H1 (cell line): ENCODE data around the gene DTX4. TPM values are rescaled to one million over a fixed set of nuclear protein-coding genes. Genes with fewer than 3 reads are reported as not detected.

Source experiments
- CTCF ChIA-PET: fragments of 300-600 bp; sonication (Branson Sonifier 250); formaldehyde crosslinking; loops from one replicate; lab custom pipeline; 2021; ENCODE audit not compliant: partially characterized antibody; lab: Charles Lee
- POLR2A ChIA-PET: fragments of 300-600 bp; sonication (Branson Sonifier 250); formaldehyde crosslinking; loops from one replicate; lab custom pipeline; 2021; ENCODE audit warnings: inconsistent platforms; ENCODE audit not compliant: partially characterized antibody; lab: Charles Lee
- DNase-seq, 2 experiments: peaks; one replicate each; pipeline versions ENCODE4 v3.0.0 to v3.0.0-alpha.2; 2010 to 2022; ENCODE audit warnings: low spot score in 2 of 2, low read depth in 1 of 2, mixed read lengths in 1 of 2
- FAIRE-seq: peaks from 2 replicates; lab custom pipeline; 2011; peaks lifted over from hg19 to GRCh38; lab: Jason Lieb, UNC
- H2AFZ ChIP-seq: 2 replicates; pipeline ENCODE4 v1.8.1; 2012; ENCODE audit warnings: low read length, inconsistent platforms
- H2AK5ac ChIP-seq: 2 replicates; pipeline ENCODE4 v1.6.1; 2013; ENCODE audit warnings: low read depth, low read length
- H2BK120ac ChIP-seq: replicated peaks from 2 replicates; pipeline ENCODE3; 2013; ENCODE audit warnings: low read depth, low read length, inconsistent platforms
- H2BK12ac ChIP-seq: 2 replicates; pipeline ENCODE4 v1.6.1; 2013; ENCODE audit warnings: low read depth, low read length
- H2BK15ac ChIP-seq: 2 replicates; pipeline ENCODE4 v1.6.1; 2013; ENCODE audit warnings: low read length
- H2BK20ac ChIP-seq: 2 replicates; pipeline ENCODE4 v1.6.1; 2013; ENCODE audit warnings: low read length
- H2BK5ac ChIP-seq: 2 replicates; pipeline ENCODE4 v1.6.1; 2013; ENCODE audit warnings: low read depth, low read length
- H3K14ac ChIP-seq: 2 replicates; pipeline ENCODE4 v1.6.1; 2013; ENCODE audit warnings: inconsistent platforms; ENCODE audit not compliant: insufficient read length
- H3K18ac ChIP-seq: 2 replicates; pipeline ENCODE4 v1.6.1; 2013; ENCODE audit warnings: low read length; ENCODE audit errors: extremely low read depth
- H3K23ac ChIP-seq: 2 replicates; pipeline ENCODE4 v1.6.1; 2013; ENCODE audit warnings: inconsistent platforms; ENCODE audit not compliant: insufficient read length
- H3K23me2 ChIP-seq: 2 replicates; pipeline ENCODE4 v1.6.1; 2013; ENCODE audit warnings: low read depth, low read length
- H3K27ac ChIP-seq: 2 replicates; pipeline ENCODE4 v1.6.1; 2011; ENCODE audit warnings: low read depth, low read length, inconsistent platforms
- H3K27me3 ChIP-seq, 4 experiments: replicated peaks in 1 of 4; 1 replicate in 1 of 4; 2 replicates in 3 of 4; pipeline versions ENCODE4 v1.6.1 to v1.8.1; 2011 to 2013; ENCODE audit warnings: low read length in 3 of 4, mild to moderate bottlenecking in 3 of 4, inconsistent platforms in 2 of 4, mixed read lengths in 2 of 4, moderate library complexity in 1 of 4; ENCODE audit not compliant: control insufficient read depth in 3 of 4, insufficient read depth in 3 of 4; ENCODE audit errors: extremely low read depth in 1 of 4
- H3K36me3 ChIP-seq, 4 experiments: 2 replicates each; pipeline versions ENCODE4 v1.6.1 to v1.8.1; 2011 to 2013; ENCODE audit warnings: mild to moderate bottlenecking in 4 of 4, low read length in 3 of 4, moderate library complexity in 2 of 4, control low read depth in 1 of 4, inconsistent platforms in 1 of 4; ENCODE audit not compliant: insufficient read depth in 4 of 4, control insufficient read depth in 2 of 4
- H3K4ac ChIP-seq: replicated peaks from 2 replicates; pipeline ENCODE3; 2013; ENCODE audit warnings: low read length, low read depth, mixed read lengths, inconsistent platforms; ENCODE audit not compliant: insufficient read length
- H3K4me1 ChIP-seq, 4 experiments: replicated peaks in 1 of 4; 1 replicate in 1 of 4; 2 replicates in 3 of 4; pipeline versions ENCODE4 v1.6.1 to v1.8.1; 2011 to 2013; ENCODE audit warnings: low read length in 3 of 4, inconsistent platforms in 2 of 4, mixed read lengths in 1 of 4; ENCODE audit not compliant: insufficient read depth in 4 of 4, control insufficient read depth in 3 of 4
- H3K4me2 ChIP-seq, 2 experiments: 2 replicates each; pipeline versions ENCODE4 v1.6.1 to v1.8.1; 2011 to 2013; ENCODE audit warnings: low read depth in 2 of 2, low read length in 2 of 2, control low read depth in 1 of 2, inconsistent platforms in 1 of 2, mild to moderate bottlenecking in 1 of 2; ENCODE audit not compliant: insufficient read depth in 1 of 2
- H3K4me3 ChIP-seq, 4 experiments: fragments of 200-600, 300-600 bp in 1 of 4; sonication (generic), shearing (Covaris generic), sonication (Bioruptor Twin) in 1 of 4; 2 replicates each; pipeline versions ENCODE4 v1.5.1 to v1.8.1; 2011 to 2016; ENCODE audit warnings: low read length in 4 of 4, low read depth in 3 of 4, control low read depth in 2 of 4, inconsistent platforms in 2 of 4, mild to moderate bottlenecking in 2 of 4, mixed read lengths in 1 of 4, moderate library complexity in 1 of 4; ENCODE audit not compliant: insufficient read depth in 2 of 4; ENCODE audit errors: extremely low read depth in 1 of 4
- H3K56ac ChIP-seq: replicated peaks from 2 replicates; pipeline ENCODE3; 2013; ENCODE audit warnings: low read depth, mild to moderate bottlenecking, mixed read lengths, low read length, inconsistent platforms; ENCODE audit not compliant: insufficient read length
- H3K79me1 ChIP-seq: 2 replicates; pipeline ENCODE4 v1.6.1; 2013; ENCODE audit warnings: low read depth, low read length, control low read depth
- H3K79me2 ChIP-seq, 2 experiments: 2 replicates each; pipeline versions ENCODE4 v1.6.1 to v1.8.1; 2012 to 2013; ENCODE audit warnings: low read length in 2 of 2, mild to moderate bottlenecking in 2 of 2, inconsistent platforms in 1 of 2; ENCODE audit not compliant: insufficient read depth in 2 of 2, control insufficient read depth in 1 of 2
- H3K9ac ChIP-seq, 4 experiments: replicated peaks in 1 of 4; 1 replicate in 1 of 4; 2 replicates in 3 of 4; pipeline versions ENCODE4 v1.6.1 to v1.8.1; 2011 to 2013; ENCODE audit warnings: low read depth in 3 of 4, low read length in 3 of 4, control low read depth in 2 of 4, mild to moderate bottlenecking in 2 of 4, moderate library complexity in 2 of 4, inconsistent platforms in 1 of 4; ENCODE audit errors: extremely low read depth in 1 of 4
- H3K9me3 ChIP-seq, 2 experiments: 2 replicates each; pipeline versions ENCODE4 v1.6.1 to v1.8.1; 2012 to 2013; ENCODE audit warnings: mild to moderate bottlenecking in 2 of 2, moderate library complexity in 2 of 2, control low read depth in 1 of 2, inconsistent platforms in 1 of 2, low read depth in 1 of 2, low read length in 1 of 2, mixed read lengths in 1 of 2; ENCODE audit not compliant: insufficient read depth in 2 of 2
- H4K20me1 ChIP-seq, 2 experiments: replicated peaks in 1 of 2; 2 replicates each; pipeline versions ENCODE3 to v1.8.1; 2011 to 2013; ENCODE audit warnings: inconsistent platforms in 2 of 2, low read length in 2 of 2, mild to moderate bottlenecking in 1 of 2; ENCODE audit not compliant: insufficient read depth in 2 of 2, control insufficient read depth in 1 of 2
- H4K5ac ChIP-seq: 2 replicates; pipeline ENCODE4 v1.6.1; 2013; ENCODE audit warnings: low read length, low read depth, mixed read lengths, inconsistent platforms; ENCODE audit not compliant: insufficient read length
- H4K8ac ChIP-seq: 2 replicates; pipeline ENCODE4 v1.8.0; 2013; ENCODE audit warnings: mild to moderate bottlenecking, moderate library complexity, low read length, inconsistent platforms; ENCODE audit not compliant: insufficient read depth; ENCODE audit errors: extremely low read depth
- H4K91ac ChIP-seq: replicated peaks from 2 replicates; pipeline ENCODE3; 2013; ENCODE audit warnings: low read length, mixed read lengths, inconsistent platforms; ENCODE audit not compliant: insufficient read length
- ASH2L ChIP-seq: fragments of 200-600, 300-600 bp; sonication (generic); IDR thresholded peaks from one replicate; pipeline ENCODE4 v1.7.1; 2017; ENCODE audit warnings: low read length
- ATF2 ChIP-seq: IDR thresholded peaks from 2 replicates; pipeline ENCODE4 v1.6.1; 2012; ENCODE audit warnings: low read length, inconsistent platforms
- CHD1 ChIP-seq: IDR thresholded peaks from 2 replicates; pipeline ENCODE4 v1.6.1; 2012; ENCODE audit warnings: low read depth, low read length, improper control_type of control experiment
- CTBP2 ChIP-seq: IDR thresholded peaks from 2 replicates; pipeline ENCODE4 v1.7.0; 2011; ENCODE audit warnings: borderline replicate concordance, mild to moderate bottlenecking, moderate library complexity, mixed read lengths, low read length; ENCODE audit not compliant: insufficient read depth, insufficient read length
- EP300 ChIP-seq, 2 experiments: IDR thresholded peaks; 1 replicate in 1 of 2; 2 replicates in 1 of 2; pipeline ENCODE4 v1.6.1; 2011 to 2012; ENCODE audit warnings: low read depth in 2 of 2, low read length in 2 of 2, mild to moderate bottlenecking in 2 of 2, borderline replicate concordance in 1 of 2, inconsistent platforms in 1 of 2, moderate library complexity in 1 of 2
- GTF2F1 ChIP-seq: IDR thresholded peaks from 2 replicates; pipeline ENCODE4 v1.6.1; 2012; ENCODE audit warnings: low read depth, low read length, improper control_type of control experiment, borderline replicate concordance
- HDAC2 ChIP-seq, 2 experiments: fragments of 300-600 bp in 1 of 2; sonication (generic) in 1 of 2; IDR thresholded peaks; 2 replicates each; pipeline ENCODE4 v1.6.1; 2011 to 2012; ENCODE audit warnings: low read depth in 2 of 2, low read length in 2 of 2, mild to moderate bottlenecking in 2 of 2, moderate library complexity in 2 of 2, borderline replicate concordance in 1 of 2, inconsistent platforms in 1 of 2
- KDM1A ChIP-seq: fragments of 200-600, 300-600 bp; sonication (generic); IDR thresholded peaks from 2 replicates; pipeline ENCODE4 v1.7.1; 2016; ENCODE audit warnings: mild to moderate bottlenecking, low read length, borderline replicate concordance
- POLR2A ChIP-seq, 2 experiments: IDR thresholded peaks; 1 replicate in 1 of 2; 2 replicates in 1 of 2; pipeline ENCODE4 v1.6.1; 2011; ENCODE audit warnings: low read depth in 2 of 2, low read length in 2 of 2, mild to moderate bottlenecking in 2 of 2; ENCODE audit errors: control extremely low read depth in 1 of 2
- POLR2AphosphoS5 ChIP-seq: IDR thresholded peaks from 2 replicates; pipeline ENCODE4 v1.6.1; 2011; ENCODE audit warnings: low read depth, low read length
- RNF2 ChIP-seq: fragments of 200-900, 300-1000 bp; sonication (generic); IDR thresholded peaks from 2 replicates; pipeline ENCODE4 v1.7.1; 2016; ENCODE audit warnings: borderline replicate concordance, low read depth, mild to moderate bottlenecking, antibody characterized with exemption, low read length; ENCODE audit not compliant: poor library complexity, severe bottlenecking; ENCODE audit errors: missing control alignments
- YY1 ChIP-seq: IDR thresholded peaks from 2 replicates; pipeline ENCODE4 v1.6.1; 2011; ENCODE audit warnings: low read depth, mild to moderate bottlenecking, low read length
- polyA plus RNA-seq, 7 experiments: library from polyadenylated mRNA; depleted of rRNA in 3 of 7; stranded (reverse) in 5 of 7; unstranded in 2 of 7; fragments of >200 nt in 5 of 7; fragments of 200-250 nt in 2 of 7; gene quantifications; 1 replicate in 5 of 7; 2 replicates in 1 of 7; 4 replicates in 1 of 7; pipeline versions ENCODE4 v1.2.1 to v1.2.3, GENCODE V29; 2011 to 2013; ENCODE audit warnings: missing spikeins in 2 of 7, mixed read lengths in 2 of 7
- total RNA-seq: library from RNA; stranded (reverse); fragmentation: NEBNext Ultra II Directional; extraction: Animal tissue kit (Norgen Biotek cat#: 25700); gene quantifications from 2 replicates; pipeline ENCODE4 v1.2.1, GENCODE V29; 2021

The DTX4 gene
- total and polyA plus RNA-seq, 2 of the 8 experiments (the other 6 are each of a cell fraction or from before 2014, with no cell fraction given), result 5.1 to 18.8 TPM

GRCh38 chr11:59240322-59240721 is 68.4 kb downstream of the DTX4 start:
- H3K14ac ChIP-seq, result no peak overlapping the region
- no peak overlapping the region for H2BK5ac ChIP-seq
- H2AK5ac ChIP-seq, result no peak overlapping the region
- H4K8ac ChIP-seq, result no peak overlapping the region
- no peaks in the 10 kb centered on the region for H3K4me1 ChIP-seq
- no peak overlapping the region for H2BK20ac ChIP-seq
- H2BK12ac ChIP-seq, result no peak overlapping the region
- no peak overlapping the region for H3K4me3 ChIP-seq
- H3K79me2 ChIP-seq, result no peaks in the 10 kb centered on the region
- H3K23me2 ChIP-seq, result no peaks in the 10 kb centered on the region
- H3K79me1 ChIP-seq, result no peaks in the 10 kb centered on the region
- H3K27me3 ChIP-seq, result no peaks in the 10 kb centered on the region
- POLR2A ChIA-PET, result no interaction called here
- H3K18ac ChIP-seq, result no peak overlapping the region
- no peak for DNase-seq
- no peak overlapping the region for H4K91ac ChIP-seq
- H2BK15ac ChIP-seq, result no peak overlapping the region
- no peak overlapping the region for H3K9ac ChIP-seq
- no peak overlapping the region for H2AFZ ChIP-seq
- no peak overlapping the region for H4K5ac ChIP-seq
- H3K23ac ChIP-seq, result no peak overlapping the region
- no peak overlapping the region for H3K27ac ChIP-seq
- no peak for FAIRE-seq
- CTCF ChIA-PET, result no interaction called here
- TF ChIP-seq CHD1 (no peak), CTBP2 (no peak), GTF2F1 (no peak), HDAC2 (IDR thresholded peaks at IDR 0.05; ENCODE audit: borderline replicate concordance in 1 of 2, low read depth in 2 of 2, low read length in 2 of 2) (no peak), ASH2L (no peak), KDM1A (no peak), POLR2A (IDR thresholded peaks at IDR 0.05; ENCODE audit: control extremely low read depth in 1 of 2, low read depth in 2 of 2, low read length in 2 of 2) (no peak), YY1 (no peak), RNF2 (no peak), EP300 (IDR thresholded peaks at IDR 0.05; ENCODE audit: borderline replicate concordance in 1 of 2, low read depth in 2 of 2, low read length in 2 of 2) (no peak), ATF2 (no peak), POLR2AphosphoS5 (no peak)
- no peak overlapping the region for H3K56ac ChIP-seq
- peaks cover 9 to 27% of the 10 kb centered on the region in 2 experiments for H3K9me3 ChIP-seq
- no peak overlapping the region for H3K4ac ChIP-seq
- no peaks in the 10 kb centered on the region for H3K36me3 ChIP-seq
- no peak overlapping the region for H2BK120ac ChIP-seq
- H4K20me1 ChIP-seq, result no peaks in the 10 kb centered on the region
- H3K4me2 ChIP-seq, result no peak overlapping the region
